GM12875 (cell line): Measurements from ENCODE around the gene SATL1.
A peak's percentile ranks its signal among the peaks of the same experiment; 100 is the strongest.

Experiments
- H3K4me3 ChIP-seq: one replicate; pipeline ENCODE4 v1.5.1; 2011; ENCODE audit warnings: low read depth, low read length, control low read depth
- TF ChIP-seq, protein P1 (sequence below): IDR thresholded peaks from 2 replicates; pipeline ENCODE4 v1.5.1; 2011; ENCODE audit warnings: low read depth, mild to moderate bottlenecking, control low read depth, inconsistent platforms, low read length, moderate library complexity, borderline replicate concordance; ENCODE audit not compliant: insufficient read depth

Gene SATL1

GRCh38 chrX:85052636-85053343, 190.8 kb downstream of the SATL1 start:
- TF ChIP-seq, protein P1, sequence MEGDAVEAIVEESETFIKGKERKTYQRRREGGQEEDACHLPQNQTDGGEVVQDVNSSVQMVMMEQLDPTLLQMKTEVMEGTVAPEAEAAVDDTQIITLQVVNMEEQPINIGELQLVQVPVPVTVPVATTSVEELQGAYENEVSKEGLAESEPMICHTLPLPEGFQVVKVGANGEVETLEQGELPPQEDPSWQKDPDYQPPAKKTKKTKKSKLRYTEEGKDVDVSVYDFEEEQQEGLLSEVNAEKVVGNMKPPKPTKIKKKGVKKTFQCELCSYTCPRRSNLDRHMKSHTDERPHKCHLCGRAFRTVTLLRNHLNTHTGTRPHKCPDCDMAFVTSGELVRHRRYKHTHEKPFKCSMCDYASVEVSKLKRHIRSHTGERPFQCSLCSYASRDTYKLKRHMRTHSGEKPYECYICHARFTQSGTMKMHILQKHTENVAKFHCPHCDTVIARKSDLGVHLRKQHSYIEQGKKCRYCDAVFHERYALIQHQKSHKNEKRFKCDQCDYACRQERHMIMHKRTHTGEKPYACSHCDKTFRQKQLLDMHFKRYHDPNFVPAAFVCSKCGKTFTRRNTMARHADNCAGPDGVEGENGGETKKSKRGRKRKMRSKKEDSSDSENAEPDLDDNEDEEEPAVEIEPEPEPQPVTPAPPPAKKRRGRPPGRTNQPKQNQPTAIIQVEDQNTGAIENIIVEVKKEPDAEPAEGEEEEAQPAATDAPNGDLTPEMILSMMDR, result 0 out of 2 replicates have a peak, but pooled peaks have one; percentile 3
- H3K4me3 ChIP-seq, result no peak overlapping the region

DNA sequence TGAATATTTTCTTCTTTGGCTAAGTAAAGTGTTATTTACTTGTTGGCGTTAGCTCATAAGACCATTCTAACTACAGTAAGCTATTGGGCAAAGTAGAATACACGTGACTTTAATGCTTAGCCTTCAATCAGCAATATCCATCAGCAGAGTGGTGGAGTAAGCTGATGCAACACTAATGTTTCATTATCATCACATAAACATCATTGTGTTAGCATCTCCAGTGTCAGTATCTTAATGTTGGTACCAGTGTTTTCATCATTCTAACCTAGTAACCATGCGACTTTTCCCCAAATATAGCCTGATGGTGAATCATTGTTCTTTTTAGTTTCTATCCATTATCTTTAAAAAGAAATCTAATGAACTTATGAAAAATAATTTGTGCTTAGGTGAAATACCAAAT, 191.4 kb downstream of the SATL1 start:
- H3K4me3 ChIP-seq, result no peak overlapping the region
- TF ChIP-seq, protein P1, result no peak

GRCh38 chrX:85051627-85052026, 192.0 kb downstream of the SATL1 start:
- no peak overlapping the region for H3K4me3 ChIP-seq
- TF ChIP-seq, protein P1, result no peak
